Measurements from ENCODE around the gene KCNN4.
A peak's percentile ranks its signal among the peaks of the same experiment; 100 is the strongest.

GRCh38 chr19:43784981-43785808, 4.4 kb upstream of the KCNN4 start:
- TF ChIP-seq EZH2phosphoT487 (IDR thresholded peaks at IDR 0.05) = no peak
- TF ChIP-seq, protein P1, sequence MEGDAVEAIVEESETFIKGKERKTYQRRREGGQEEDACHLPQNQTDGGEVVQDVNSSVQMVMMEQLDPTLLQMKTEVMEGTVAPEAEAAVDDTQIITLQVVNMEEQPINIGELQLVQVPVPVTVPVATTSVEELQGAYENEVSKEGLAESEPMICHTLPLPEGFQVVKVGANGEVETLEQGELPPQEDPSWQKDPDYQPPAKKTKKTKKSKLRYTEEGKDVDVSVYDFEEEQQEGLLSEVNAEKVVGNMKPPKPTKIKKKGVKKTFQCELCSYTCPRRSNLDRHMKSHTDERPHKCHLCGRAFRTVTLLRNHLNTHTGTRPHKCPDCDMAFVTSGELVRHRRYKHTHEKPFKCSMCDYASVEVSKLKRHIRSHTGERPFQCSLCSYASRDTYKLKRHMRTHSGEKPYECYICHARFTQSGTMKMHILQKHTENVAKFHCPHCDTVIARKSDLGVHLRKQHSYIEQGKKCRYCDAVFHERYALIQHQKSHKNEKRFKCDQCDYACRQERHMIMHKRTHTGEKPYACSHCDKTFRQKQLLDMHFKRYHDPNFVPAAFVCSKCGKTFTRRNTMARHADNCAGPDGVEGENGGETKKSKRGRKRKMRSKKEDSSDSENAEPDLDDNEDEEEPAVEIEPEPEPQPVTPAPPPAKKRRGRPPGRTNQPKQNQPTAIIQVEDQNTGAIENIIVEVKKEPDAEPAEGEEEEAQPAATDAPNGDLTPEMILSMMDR (IDR thresholded peaks at IDR 0.05) = peak; percentile 93

Measured in neural progenitor cell (in vitro differentiated cells).